Measurements from ENCODE around the gene REXO5.

DNA sequence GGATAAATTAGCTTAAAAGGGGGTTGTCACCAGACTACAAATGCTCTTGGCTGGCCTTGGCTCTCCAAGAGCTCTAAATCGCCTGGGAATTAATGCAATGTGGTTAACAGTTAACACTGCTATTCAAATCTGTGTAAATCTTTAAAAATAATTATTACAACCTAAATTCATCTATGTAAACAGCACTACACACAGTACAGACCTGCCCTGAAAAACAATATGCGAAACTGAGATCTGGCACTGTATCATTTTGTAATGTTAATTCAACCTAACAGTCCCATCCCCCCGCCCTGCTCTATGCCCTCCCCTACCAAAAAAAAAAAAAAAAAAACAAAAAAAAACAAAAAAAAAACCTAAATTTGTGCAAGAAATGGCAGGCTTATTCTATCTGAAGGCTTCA lies 52.9 kb downstream of the REXO5 start:
- TF ChIP-seq, protein P1, sequence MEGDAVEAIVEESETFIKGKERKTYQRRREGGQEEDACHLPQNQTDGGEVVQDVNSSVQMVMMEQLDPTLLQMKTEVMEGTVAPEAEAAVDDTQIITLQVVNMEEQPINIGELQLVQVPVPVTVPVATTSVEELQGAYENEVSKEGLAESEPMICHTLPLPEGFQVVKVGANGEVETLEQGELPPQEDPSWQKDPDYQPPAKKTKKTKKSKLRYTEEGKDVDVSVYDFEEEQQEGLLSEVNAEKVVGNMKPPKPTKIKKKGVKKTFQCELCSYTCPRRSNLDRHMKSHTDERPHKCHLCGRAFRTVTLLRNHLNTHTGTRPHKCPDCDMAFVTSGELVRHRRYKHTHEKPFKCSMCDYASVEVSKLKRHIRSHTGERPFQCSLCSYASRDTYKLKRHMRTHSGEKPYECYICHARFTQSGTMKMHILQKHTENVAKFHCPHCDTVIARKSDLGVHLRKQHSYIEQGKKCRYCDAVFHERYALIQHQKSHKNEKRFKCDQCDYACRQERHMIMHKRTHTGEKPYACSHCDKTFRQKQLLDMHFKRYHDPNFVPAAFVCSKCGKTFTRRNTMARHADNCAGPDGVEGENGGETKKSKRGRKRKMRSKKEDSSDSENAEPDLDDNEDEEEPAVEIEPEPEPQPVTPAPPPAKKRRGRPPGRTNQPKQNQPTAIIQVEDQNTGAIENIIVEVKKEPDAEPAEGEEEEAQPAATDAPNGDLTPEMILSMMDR (IDR thresholded peaks at IDR 0.05; ENCODE audit: low read length): no peak
- no peak for TF ChIP-seq EZH2 (optimal IDR thresholded peaks at IDR 0.05; ENCODE audit: low read depth, low read length)
- TF ChIP-seq EZH2phosphoT487 (IDR thresholded peaks at IDR 0.05; ENCODE audit: low read length): no peak

Measured in MM.1S (cell line).